HFFc6 (cell line): Measurements from ENCODE around the gene RNF157. TPM values are rescaled to one million over a fixed set of nuclear protein-coding genes. Genes with fewer than 3 reads are reported as not detected.
A peak's percentile ranks its signal among the peaks of the same experiment; 100 is the strongest.
"Not testable (repeated sequence)": the region's sequence is repeated elsewhere in the genome, so short reads cannot be mapped to it uniquely, and the experiment has no call there.

Source experiments
- DNase-seq: peaks from one replicate; pipeline ENCODE4 v3.0.0-alpha.2; 2018
- H3K27ac Mint-ChIP-seq: 2 replicates; pipeline ENCODE4 v1.8.0; 2020; ENCODE audit warnings: mild to moderate bottlenecking, mixed read lengths
- H3K27me3 Mint-ChIP-seq: 2 replicates; pipeline ENCODE4 v1.8.0; 2021; ENCODE audit warnings: mild to moderate bottlenecking, moderate library complexity, mixed read lengths; ENCODE audit not compliant: insufficient read depth
- H3K36me3 Mint-ChIP-seq: 2 replicates; pipeline ENCODE4 v1.8.0; 2021; ENCODE audit warnings: low read depth, mixed read lengths
- H3K4me1 Mint-ChIP-seq: 2 replicates; pipeline ENCODE4 v1.8.0; 2020; ENCODE audit warnings: low read depth, mixed read lengths
- H3K4me3 Mint-ChIP-seq: 2 replicates; pipeline ENCODE4 v1.8.0; 2020; ENCODE audit warnings: mild to moderate bottlenecking, moderate library complexity, mixed read lengths
- H3K9me3 Mint-ChIP-seq: 2 replicates; pipeline ENCODE4 v1.8.0; 2020; ENCODE audit warnings: mild to moderate bottlenecking, mixed read lengths
- total RNA-seq, 6 experiments: library from RNA; stranded (reverse); fragmentation: NEBNext Ultra II Directional; extraction: Animal tissue kit (Norgen Biotek cat#: 25700); gene quantifications; 2 replicates in 1 of 6; 3 replicates in 5 of 6; pipeline ENCODE4 v1.2.3, GENCODE V29; 2021
- TF ChIP-seq, protein P1 (sequence below): fragments of 200-600 bp; sonication (generic); IDR thresholded peaks from 2 replicates; pipeline ENCODE4 v1.5.0; 2021; ENCODE audit warnings: antibody characterized with exemption, mild to moderate bottlenecking

RNF157 gene
- total RNA-seq, 6 experiments from 2014 or later = 0.11 to 0.19 (median 0.18) TPM; not detected in 3

DNA sequence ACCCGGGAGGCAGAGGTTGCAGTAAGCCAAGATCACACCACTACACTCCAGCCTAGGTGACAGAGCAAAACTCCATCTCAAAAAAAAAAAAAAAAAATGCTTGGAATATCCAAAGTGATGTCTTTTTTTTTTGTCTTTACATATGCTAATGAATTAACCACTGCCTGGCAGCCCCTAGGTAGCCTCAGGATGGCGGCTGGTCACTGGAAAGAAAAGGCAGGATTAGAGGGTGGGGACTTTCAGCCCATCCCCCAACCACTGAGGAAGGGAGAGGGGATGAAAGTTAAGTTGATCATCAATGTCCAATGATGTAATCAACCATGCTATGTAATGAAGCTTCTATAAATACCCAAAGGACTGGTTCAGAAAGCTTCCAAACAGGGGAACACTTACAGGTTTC is 26.8 kb downstream of the RNF157 start:
- TF ChIP-seq, protein P1, sequence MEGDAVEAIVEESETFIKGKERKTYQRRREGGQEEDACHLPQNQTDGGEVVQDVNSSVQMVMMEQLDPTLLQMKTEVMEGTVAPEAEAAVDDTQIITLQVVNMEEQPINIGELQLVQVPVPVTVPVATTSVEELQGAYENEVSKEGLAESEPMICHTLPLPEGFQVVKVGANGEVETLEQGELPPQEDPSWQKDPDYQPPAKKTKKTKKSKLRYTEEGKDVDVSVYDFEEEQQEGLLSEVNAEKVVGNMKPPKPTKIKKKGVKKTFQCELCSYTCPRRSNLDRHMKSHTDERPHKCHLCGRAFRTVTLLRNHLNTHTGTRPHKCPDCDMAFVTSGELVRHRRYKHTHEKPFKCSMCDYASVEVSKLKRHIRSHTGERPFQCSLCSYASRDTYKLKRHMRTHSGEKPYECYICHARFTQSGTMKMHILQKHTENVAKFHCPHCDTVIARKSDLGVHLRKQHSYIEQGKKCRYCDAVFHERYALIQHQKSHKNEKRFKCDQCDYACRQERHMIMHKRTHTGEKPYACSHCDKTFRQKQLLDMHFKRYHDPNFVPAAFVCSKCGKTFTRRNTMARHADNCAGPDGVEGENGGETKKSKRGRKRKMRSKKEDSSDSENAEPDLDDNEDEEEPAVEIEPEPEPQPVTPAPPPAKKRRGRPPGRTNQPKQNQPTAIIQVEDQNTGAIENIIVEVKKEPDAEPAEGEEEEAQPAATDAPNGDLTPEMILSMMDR = no peak
- Mint-ChIP-seq H3K27ac (no peak overlapping the region), H3K4me1 (peaks cover 6% of the 10 kb centered on the region; the same call in 1 of the 2 replicates), H3K27me3 (peaks cover 23% of the 10 kb centered on the region), H3K36me3 (no peaks in the 10 kb centered on the region), H3K9me3 (no peaks in the 10 kb centered on the region), H3K4me3 (no peak overlapping the region)
- DNase-seq = no peak

DNA sequence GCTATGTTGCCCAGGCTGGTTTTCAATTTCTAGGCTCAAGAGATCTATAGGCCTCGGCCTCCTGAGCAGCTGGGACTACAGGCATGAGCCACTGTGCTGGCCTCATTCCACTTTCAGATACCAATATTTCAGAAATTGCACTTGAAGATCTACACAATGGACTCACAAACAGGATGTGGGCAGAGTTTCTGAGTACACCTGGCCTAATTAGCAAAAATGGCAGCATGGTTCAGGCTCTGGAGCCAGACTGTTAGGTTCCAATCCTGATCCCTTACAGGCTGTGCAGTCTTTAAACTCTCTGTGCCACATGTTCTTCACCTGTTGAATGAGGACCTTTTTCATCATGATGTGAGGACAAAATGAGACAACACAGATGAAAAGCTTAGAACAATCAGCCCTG is 32.2 kb downstream of the RNF157 start:
- H3K27me3 Mint-ChIP-seq = peaks cover 7% of the 10 kb centered on the region; the same call in 1 of the 2 replicates
- DNase-seq = no peak
- H3K9me3 Mint-ChIP-seq = no peaks in the 10 kb centered on the region
- TF ChIP-seq, protein P1 = no peak
- H3K36me3 Mint-ChIP-seq = no peaks in the 10 kb centered on the region
- H3K4me3 Mint-ChIP-seq = no peak overlapping the region
- no peak overlapping the region for H3K27ac Mint-ChIP-seq
- peaks cover 24% of the 10 kb centered on the region for H3K4me1 Mint-ChIP-seq

DNA sequence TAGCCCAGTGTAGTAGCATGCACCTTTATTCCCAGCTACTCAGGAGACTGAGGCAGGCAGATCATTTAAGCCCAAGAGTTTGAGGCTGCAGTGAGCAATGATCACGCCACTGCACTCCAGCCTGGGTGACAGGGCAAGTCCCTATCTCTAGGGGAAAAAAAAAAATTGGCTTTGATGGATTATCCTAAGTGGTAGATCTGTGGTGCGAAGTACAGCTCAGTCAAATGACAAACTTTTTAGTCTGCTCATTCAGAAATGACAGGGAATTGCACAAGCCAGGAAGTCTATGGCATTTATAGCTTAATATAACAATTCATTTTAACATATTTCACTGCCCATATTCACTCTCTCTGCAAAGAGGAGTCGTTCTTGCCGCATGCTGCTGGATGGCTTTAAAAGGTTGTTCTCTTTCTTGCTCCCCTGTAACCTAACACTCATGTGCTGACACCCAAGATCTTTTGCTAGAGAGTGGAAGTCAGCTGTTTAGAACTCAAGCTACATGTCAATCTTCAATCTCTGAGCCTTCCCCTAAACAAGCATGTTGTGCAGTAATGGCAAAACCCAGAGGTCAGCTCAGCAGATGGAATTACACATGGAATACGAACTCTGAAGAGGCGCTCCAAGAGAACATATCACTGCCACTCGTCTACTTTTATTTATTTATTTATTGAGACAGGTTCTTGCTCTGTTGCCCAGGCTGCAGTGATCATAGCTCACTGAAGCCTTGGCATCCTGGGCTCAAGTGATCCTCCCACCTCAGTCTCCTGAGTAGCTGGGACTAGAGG is 32.8 kb downstream of the RNF157 start:
- Mint-ChIP-seq H3K27ac (no peak overlapping the region), H3K36me3 (no peaks in the 10 kb centered on the region), H3K9me3 (no peaks in the 10 kb centered on the region), H3K4me1 (peaks cover 27% of the 10 kb centered on the region), H3K27me3 (peaks cover 7% of the 10 kb centered on the region; the same call in 1 of the 2 replicates), H3K4me3 (no peak overlapping the region)
- DNase-seq = no peak
- TF ChIP-seq, protein P1 = no peak

DNA sequence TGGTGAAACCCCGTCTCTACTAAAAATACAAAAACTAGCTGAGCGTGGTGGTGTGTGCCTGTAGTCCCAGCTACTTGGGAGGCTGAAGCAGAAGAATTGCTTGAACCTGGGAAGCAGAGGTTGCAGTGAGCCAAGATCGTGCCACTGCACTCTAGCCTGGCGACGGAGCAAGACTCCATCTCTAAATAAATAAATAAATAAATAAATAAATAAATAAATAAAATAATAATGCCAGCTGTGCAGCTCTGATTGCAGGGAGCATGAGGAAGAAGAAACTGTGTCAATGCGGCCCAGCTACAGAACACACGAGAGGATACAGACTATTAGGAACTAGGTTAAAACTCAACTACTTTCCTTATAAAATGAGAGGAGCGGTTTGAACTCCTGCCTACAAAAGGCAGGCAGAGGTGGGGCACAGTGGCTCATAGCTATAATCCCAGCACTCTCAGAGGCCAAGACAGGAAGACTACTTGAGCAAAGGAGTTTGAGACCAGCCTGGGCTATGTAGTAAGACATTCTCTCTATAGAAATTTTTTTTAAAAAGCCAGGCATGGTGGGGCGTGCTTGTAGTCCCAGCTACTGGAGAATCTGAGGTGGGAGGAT is 34.6 kb downstream of the RNF157 start:
- DNase-seq, H3K27ac Mint-ChIP-seq, H3K27me3 Mint-ChIP-seq, H3K4me3 Mint-ChIP-seq, H3K9me3 Mint-ChIP-seq, H3K36me3 Mint-ChIP-seq: not testable (repeated sequence)
- H3K4me1 Mint-ChIP-seq = peaks cover 33% of the 10 kb centered on the region

DNA sequence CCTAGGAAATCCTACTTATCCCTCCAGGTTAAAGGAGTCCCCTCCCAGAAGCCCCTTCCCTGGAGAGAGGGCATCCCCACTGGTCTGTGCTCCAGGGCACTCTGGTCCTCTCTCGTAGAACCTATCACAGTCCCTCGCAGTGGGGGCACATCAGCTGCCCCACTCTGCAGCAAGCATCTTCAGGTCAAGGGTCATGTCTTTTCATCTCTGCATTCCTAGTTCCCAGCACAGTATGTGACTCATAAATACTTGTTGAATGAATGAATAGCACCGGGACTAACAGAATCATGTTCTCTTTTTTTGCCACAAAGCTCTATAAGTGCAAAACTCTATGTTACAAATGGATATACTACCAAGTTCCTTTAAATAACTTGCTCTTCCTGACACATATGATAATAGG is 36.0 kb downstream of the RNF157 start:
- Mint-ChIP-seq H3K36me3 (no peaks in the 10 kb centered on the region), H3K4me1 (peaks cover 32% of the 10 kb centered on the region), H3K27me3 (peaks cover 2% of the 10 kb centered on the region; the same call in 1 of the 2 replicates), H3K27ac (peak overlapping the region; percentile 63), H3K4me3 (no peak overlapping the region), H3K9me3 (no peaks in the 10 kb centered on the region)
- DNase-seq = peak; percentile 81
- TF ChIP-seq, protein P1 = no peak

DNA sequence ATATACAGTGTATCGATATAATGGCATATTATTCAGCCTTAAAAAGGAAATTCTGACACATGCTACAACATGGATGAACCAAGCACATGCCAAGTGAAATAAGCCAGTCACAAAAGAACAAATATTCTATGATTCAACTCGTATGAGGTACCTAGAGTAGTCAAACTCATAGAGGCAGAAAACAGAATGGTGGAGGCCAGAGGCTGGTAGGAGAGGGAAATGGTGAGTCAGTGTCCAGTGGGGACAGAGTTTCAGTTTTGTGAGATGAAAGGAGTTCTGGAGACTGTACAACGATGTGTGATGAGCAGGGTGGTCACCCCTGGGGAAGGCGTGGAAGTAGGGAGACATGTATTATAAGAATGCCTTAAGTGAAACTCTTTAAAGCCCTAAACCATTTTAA is 39.9 kb downstream of the RNF157 start:
- Mint-ChIP-seq H3K27ac (no peak overlapping the region), H3K36me3 (no peaks in the 10 kb centered on the region), H3K4me1 (peaks cover 28% of the 10 kb centered on the region), H3K4me3 (no peak overlapping the region), H3K27me3 (peaks cover 8% of the 10 kb centered on the region), H3K9me3 (no peaks in the 10 kb centered on the region)
- TF ChIP-seq, protein P1 = no peak
- DNase-seq = no peak
